Type B pancreatic cell (in vitro differentiated cells): ENCODE results near the gene KIRREL3. TPM values are rescaled to one million over a fixed set of nuclear protein-coding genes. Genes with fewer than 3 reads are reported as not detected.

ENCODE experiments used
- DNase-seq: peaks from one replicate; pipeline ENCODE4 v3.0.0; 2021; ENCODE audit warnings: mixed read lengths; ENCODE audit not compliant: unreplicated experiment; ENCODE audit errors: extremely low spot score
- H3K27ac Mint-ChIP-seq: 2 replicates; pipeline ENCODE4 v1.8.0; 2021; ENCODE audit warnings: mild to moderate bottlenecking, mixed read lengths
- H3K27me3 Mint-ChIP-seq: 2 replicates; pipeline ENCODE4 v1.8.0; 2021; ENCODE audit warnings: mixed read lengths
- H3K36me3 Mint-ChIP-seq: 2 replicates; pipeline ENCODE4 v1.8.0; 2021; ENCODE audit warnings: mixed read lengths
- H3K4me1 Mint-ChIP-seq: one replicate; pipeline ENCODE4 v1.8.0; 2021; ENCODE audit warnings: mixed read lengths; ENCODE audit not compliant: unreplicated experiment
- H3K4me3 Mint-ChIP-seq: 2 replicates; pipeline ENCODE4 v1.8.0; 2021; ENCODE audit warnings: mild to moderate bottlenecking, mixed read lengths
- H3K9me3 Mint-ChIP-seq: 2 replicates; pipeline ENCODE4 v1.8.0; 2021; ENCODE audit warnings: mixed read lengths
- total RNA-seq: library from RNA; stranded (reverse); gene quantifications from 2 replicates; pipeline ENCODE4 v1.2.1, GENCODE V29; 2021; ENCODE audit warnings: low replicate concordance
- TF ChIP-seq, protein P1 (sequence below): fragments of 200-600 bp; sonication (generic); conservative IDR thresholded peaks from 2 replicates; pipeline ENCODE4 v1.5.0; 2021; ENCODE audit warnings: antibody characterized with exemption, mild to moderate bottlenecking

Gene KIRREL3
- total RNA-seq, 1 donor from 2014 or later, result 4.1 TPM

DNA sequence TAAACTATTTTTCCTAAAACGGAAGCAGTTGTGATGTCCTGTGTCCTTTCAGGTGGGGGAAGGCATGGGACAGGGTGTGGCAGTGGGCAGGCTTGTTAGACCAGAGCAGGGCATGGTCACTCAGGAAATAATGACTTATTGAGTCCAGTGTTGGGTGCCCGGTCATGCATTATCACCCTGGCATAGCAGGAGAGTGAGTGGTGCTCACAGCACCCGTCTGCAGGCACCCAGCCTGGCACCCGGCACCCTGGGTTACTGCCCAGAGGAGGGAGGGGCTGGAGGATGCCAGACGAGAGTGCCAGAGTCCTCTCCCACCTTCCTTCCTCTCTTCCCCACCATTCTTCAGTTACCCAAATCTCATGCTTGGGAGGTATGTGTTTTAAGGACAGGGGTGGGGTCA, 586.0 kb downstream of the KIRREL3 start:
- peaks cover 16% of the 10 kb centered on the region for H3K36me3 Mint-ChIP-seq
- H3K27me3 Mint-ChIP-seq, result no peaks in the 10 kb centered on the region
- no peak overlapping the region for H3K4me3 Mint-ChIP-seq
- no peak for DNase-seq
- TF ChIP-seq, protein P1, sequence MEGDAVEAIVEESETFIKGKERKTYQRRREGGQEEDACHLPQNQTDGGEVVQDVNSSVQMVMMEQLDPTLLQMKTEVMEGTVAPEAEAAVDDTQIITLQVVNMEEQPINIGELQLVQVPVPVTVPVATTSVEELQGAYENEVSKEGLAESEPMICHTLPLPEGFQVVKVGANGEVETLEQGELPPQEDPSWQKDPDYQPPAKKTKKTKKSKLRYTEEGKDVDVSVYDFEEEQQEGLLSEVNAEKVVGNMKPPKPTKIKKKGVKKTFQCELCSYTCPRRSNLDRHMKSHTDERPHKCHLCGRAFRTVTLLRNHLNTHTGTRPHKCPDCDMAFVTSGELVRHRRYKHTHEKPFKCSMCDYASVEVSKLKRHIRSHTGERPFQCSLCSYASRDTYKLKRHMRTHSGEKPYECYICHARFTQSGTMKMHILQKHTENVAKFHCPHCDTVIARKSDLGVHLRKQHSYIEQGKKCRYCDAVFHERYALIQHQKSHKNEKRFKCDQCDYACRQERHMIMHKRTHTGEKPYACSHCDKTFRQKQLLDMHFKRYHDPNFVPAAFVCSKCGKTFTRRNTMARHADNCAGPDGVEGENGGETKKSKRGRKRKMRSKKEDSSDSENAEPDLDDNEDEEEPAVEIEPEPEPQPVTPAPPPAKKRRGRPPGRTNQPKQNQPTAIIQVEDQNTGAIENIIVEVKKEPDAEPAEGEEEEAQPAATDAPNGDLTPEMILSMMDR, result no peak
- peaks cover 9% of the 10 kb centered on the region for H3K4me1 Mint-ChIP-seq
- H3K27ac Mint-ChIP-seq, result no peak overlapping the region
- no peaks in the 10 kb centered on the region for H3K9me3 Mint-ChIP-seq

DNA sequence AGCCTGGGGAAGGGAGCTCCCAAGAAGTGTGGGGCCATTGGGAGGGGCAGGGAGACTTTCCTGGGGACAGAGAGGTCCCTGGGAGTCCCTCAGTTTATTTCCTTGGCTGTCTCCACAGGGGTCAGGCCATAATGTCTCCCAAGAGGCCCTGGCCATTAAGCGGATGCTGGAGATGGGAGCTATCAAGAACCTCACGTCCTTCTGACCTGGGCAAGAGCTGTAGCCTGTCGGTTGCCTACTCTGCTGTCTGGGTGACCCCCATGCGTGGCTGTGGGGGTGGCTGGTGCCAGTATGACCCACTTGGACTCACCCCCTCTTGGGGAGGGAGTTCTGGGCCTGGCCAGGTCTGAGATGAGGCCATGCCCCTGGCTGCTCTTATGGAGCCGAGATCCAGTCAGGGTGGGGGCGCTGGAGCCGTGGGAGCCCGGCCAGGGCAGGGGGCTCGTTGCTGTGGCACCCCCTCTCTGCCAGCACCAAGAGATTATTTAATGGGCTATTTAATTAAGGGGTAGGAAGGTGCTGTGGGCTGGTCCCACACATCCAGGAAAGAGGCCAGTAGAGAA, 586.6 kb downstream of the KIRREL3 start:
- no peaks in the 10 kb centered on the region for H3K27me3 Mint-ChIP-seq
- H3K27ac Mint-ChIP-seq, result no peak overlapping the region
- TF ChIP-seq, protein P1, result no peak
- H3K9me3 Mint-ChIP-seq, result no peaks in the 10 kb centered on the region
- peaks cover 16% of the 10 kb centered on the region for H3K4me1 Mint-ChIP-seq
- no peak for DNase-seq
- H3K4me3 Mint-ChIP-seq, result no peak overlapping the region
- peaks cover 18% of the 10 kb centered on the region for H3K36me3 Mint-ChIP-seq

DNA sequence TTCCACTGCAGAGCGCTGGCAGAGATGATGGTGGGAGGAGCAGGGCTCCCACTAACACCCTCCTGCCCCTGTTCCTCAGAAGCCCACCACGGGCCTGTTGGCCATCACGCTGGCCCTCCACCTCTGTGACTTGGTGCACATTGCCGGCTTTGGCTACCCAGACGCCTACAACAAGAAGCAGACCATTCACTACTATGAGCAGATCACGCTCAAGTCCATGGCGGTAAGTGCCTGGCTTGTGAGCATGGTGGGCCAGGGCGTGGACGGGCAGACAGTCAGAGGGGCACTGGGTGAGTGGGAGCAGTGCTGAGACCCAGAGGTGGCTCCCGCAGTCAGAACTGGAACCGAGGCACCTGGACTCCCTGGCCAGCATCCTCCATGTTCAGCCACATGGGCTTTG, 587.1 kb downstream of the KIRREL3 start:
- Mint-ChIP-seq H3K9me3 (no peaks in the 10 kb centered on the region), H3K27me3 (no peaks in the 10 kb centered on the region), H3K4me1 (peaks cover 17% of the 10 kb centered on the region), H3K4me3 (no peak overlapping the region), H3K27ac (no peak overlapping the region), H3K36me3 (peaks cover 18% of the 10 kb centered on the region)
- no peak for DNase-seq
- TF ChIP-seq, protein P1, result no peak

DNA sequence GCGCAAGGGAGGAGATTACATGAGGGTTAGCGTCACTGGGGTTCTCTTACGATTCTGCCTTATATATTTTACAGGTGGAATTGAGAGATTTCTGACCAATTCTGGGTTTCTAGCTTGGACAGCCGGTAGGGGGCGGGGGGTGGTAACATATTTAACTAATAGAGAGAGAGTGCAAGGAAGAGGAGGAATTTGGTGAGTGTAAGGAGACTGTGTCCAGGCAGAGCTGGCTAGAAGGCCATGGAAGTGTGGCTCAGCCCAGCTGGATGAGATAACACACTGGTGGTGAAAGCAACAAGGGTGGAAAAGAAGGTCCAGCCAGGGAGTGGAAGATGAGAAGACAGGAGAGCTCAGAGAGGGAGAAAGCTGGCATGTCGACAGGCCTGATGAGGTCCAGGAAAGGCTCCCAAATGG, 588.6 kb downstream of the KIRREL3 start:
- peak overlapping the region; percentile 8 for H3K27ac Mint-ChIP-seq
- peaks cover 17% of the 10 kb centered on the region for H3K4me1 Mint-ChIP-seq
- DNase-seq, result no peak
- peaks cover 18% of the 10 kb centered on the region for H3K36me3 Mint-ChIP-seq
- no peaks in the 10 kb centered on the region for H3K27me3 Mint-ChIP-seq
- H3K4me3 Mint-ChIP-seq, result no peak overlapping the region
- TF ChIP-seq, protein P1, result peak; percentile 37
- no peaks in the 10 kb centered on the region for H3K9me3 Mint-ChIP-seq

DNA sequence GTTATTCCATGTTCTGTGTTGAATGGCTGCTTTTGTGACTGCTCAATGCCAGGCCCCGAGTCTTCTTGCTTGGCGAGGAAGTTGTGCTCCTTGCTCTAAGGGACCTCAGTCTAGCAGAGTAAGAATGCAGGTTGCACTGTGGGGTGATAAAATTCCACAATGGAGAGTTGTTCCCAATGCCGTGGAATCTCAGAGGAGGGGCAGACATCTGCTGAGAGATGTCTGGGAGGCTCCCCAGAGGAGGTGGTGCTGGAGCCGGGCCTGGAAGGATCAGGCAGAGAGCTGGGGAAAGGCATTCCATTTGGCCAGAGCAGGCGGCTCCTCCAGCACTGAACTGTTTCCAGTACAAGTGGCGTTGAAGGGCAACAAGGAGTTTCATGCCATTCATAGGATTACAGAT, 589.9 kb downstream of the KIRREL3 start:
- H3K9me3 Mint-ChIP-seq, result no peaks in the 10 kb centered on the region
- H3K4me3 Mint-ChIP-seq, result no peak overlapping the region
- peaks cover 13% of the 10 kb centered on the region for H3K36me3 Mint-ChIP-seq
- no peaks in the 10 kb centered on the region for H3K27me3 Mint-ChIP-seq
- H3K4me1 Mint-ChIP-seq, result peaks cover 18% of the 10 kb centered on the region
- TF ChIP-seq, protein P1, result no peak
- peak overlapping the region; percentile 39 for H3K27ac Mint-ChIP-seq
- no peak for DNase-seq

DNA sequence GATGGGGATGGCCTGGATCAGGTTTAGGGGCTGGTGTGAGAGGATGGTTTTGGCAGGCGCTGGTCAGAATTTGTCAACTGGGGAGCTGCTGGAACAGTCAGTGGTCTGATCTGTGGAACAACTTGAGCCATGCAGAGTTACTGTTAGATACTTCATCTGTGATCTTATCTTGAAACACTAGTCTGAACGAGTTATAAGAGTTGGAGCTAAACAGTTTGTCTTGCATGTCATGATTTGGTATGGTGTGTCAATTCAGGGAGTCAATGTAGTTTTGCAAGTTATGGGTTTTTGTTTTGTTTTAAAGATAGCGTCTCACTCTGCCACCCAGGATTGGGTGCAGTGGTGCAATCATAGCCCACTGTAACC, 591.0 kb downstream of the KIRREL3 start:
- Mint-ChIP-seq H3K4me1 (peaks cover 25% of the 10 kb centered on the region), H3K4me3 (peak overlapping the region; percentile 16), H3K9me3 (no peaks in the 10 kb centered on the region), H3K27ac (peak overlapping the region; percentile 24), H3K27me3 (no peaks in the 10 kb centered on the region), H3K36me3 (peaks cover 13% of the 10 kb centered on the region)
- TF ChIP-seq, protein P1, result no peak
- DNase-seq, result no peak
